GM12801 (cell line): ENCODE results near the gene FOXS1.

Experiments
- TF ChIP-seq, protein P1 (sequence below): IDR thresholded peaks from one replicate; pipeline ENCODE4 v1.5.1; 2011; ENCODE audit warnings: control low read depth; ENCODE audit not compliant: insufficient read length; ENCODE audit errors: extremely low read depth

FOXS1 gene

DNA sequence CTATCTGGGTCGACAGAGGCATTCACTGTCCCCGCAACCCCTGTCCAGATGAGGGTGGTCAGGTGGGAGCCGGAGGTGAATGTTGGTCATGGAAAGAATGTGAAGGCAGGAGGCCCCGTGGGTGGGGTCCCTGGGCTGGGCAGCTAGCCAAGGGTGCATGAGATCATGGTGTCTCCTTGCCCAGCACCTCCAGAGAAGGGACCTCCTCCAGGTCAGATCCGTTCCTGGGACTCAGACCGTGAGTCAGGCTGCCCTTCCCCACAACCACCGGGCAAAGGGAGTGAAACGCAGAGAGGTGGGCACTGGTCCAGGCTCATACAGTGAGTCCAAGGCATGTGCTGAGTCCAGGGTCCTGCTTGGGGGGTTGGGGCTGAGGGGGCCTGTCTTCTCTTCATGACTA, 3.5 kb downstream of the FOXS1 start:
- TF ChIP-seq, protein P1, sequence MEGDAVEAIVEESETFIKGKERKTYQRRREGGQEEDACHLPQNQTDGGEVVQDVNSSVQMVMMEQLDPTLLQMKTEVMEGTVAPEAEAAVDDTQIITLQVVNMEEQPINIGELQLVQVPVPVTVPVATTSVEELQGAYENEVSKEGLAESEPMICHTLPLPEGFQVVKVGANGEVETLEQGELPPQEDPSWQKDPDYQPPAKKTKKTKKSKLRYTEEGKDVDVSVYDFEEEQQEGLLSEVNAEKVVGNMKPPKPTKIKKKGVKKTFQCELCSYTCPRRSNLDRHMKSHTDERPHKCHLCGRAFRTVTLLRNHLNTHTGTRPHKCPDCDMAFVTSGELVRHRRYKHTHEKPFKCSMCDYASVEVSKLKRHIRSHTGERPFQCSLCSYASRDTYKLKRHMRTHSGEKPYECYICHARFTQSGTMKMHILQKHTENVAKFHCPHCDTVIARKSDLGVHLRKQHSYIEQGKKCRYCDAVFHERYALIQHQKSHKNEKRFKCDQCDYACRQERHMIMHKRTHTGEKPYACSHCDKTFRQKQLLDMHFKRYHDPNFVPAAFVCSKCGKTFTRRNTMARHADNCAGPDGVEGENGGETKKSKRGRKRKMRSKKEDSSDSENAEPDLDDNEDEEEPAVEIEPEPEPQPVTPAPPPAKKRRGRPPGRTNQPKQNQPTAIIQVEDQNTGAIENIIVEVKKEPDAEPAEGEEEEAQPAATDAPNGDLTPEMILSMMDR, result no peak

DNA sequence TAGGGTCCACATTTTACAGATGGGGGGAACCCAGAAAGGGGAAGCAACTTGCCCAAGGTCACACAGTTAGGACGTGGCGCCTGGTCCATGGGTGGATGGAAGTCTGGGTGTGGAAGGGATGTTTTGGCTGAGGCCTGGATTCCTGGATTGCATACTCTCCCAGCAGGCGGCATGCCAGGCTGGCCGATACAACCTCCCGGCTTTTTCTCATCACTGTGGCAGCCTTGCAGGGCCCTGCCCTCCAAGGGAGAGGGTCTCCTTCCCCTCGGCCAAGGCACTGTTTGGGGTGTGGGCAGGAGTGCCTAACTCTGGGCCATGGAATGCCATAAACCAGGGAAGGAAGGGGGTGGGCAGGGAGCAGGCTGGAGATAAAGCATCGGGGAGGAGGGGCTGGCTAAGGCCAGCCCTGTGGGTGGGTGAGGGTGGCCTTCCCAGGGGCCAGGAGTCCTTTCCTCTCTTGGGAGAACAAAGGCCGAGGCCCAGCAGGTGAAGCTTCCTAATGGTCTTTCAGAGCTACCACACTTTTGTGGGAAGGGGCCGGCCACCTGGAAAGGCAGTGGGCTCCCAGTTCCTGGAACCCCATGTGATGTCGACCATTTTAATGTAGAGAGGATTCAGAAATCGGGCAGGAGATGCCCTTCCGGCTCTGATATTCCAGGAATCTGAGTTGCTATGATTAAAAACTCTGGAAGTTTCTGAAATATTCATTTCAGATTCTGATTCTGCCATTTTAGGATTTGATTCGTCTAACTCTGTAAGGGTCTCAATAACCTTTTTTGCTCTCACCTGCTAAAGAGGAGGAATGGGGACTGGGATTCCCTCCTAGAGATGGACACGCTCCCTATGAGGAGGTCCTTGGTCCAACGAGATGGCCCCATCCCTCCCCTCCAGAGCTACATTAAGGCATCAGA, 4.2 kb downstream of the FOXS1 start:
- TF ChIP-seq, protein P1, result no peak

DNA sequence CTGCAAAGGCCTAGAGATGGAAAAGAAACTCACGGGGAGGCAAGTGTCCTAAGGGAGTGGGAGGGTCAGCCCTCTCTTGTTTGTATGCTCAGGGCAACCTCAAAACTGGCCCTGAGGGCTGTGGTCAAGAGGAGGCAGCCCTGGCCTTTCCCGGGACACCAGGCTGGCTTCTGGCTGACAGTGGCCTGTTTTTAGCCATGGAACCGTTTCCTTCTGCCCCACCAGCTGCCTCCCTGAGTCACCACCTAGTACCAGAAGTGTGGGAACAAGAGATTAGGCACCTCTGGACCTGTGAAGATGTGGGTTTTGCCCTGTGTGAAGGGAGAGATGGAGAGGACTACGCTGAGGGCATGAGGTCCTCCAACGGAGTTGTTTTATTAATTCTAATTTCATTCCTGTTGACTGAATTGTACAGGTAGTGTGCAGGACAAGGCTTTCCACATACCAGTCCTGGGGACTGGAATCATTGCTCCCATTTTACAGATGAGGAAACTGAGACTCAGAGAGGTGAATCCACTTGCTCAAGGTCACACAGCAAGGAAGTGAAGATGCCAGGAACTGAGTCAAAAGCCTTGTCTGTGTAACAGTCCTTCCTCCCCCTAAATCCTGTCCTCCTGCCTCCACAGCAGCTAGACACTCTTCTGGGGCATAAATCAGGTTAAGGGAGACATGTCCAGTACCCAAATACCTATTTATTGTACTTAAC, 5.5 kb downstream of the FOXS1 start:
- TF ChIP-seq, protein P1, result no peak

DNA sequence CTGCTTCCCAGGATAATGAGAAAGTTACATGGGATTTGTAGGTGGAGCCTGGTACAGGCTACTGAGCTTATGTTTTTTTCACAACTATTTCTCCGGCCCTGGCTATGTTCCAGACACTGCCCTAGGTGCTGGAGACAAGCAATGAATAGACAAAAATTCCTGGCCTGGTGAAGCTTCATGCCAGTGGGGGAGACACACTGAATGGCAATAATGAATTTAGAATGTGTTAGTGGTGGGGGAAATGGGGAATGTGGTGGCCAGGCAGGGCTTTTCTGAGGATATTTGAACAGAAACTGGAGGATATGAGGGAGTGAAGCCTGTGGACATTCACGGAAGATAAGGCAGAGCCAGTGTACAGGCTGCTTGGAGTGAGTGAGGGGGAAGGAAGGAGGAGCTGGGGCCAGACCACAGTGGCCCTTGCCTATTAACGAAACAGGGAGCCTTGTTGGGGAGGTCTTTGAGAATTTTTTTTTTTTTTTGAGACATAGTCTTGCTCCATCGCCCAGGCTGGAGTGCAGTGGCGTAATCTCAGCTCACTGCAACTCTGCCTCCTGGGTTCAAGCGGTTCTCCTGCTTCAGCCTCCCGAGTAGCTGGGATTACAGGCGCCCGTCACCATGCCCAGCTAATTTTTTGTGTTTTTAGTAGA, 6.6 kb downstream of the FOXS1 start:
- TF ChIP-seq, protein P1, result no peak

DNA sequence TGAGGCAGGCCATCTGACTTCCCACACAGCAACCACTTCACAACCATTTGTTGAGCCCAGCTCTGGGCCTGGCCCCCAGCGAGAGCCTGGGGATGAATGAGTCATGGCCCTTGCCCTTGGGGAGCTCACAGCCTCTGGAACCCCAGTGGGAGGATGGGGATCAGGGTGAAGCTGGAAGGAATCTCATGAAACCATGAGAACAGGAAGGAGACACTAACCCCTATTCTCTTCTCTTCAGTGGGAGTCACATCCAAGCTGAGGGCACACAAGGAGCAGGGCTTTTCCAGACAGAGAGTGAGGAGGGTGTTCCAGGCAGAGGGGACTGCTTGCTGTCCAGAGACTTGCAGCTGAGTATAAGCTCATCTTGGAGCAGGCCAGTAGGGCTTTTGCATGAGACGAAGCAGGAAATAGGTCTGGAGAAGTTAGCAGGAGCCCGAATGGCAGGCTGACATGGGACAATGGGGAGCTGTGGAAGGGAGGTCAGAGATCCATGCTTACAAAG, 7.5 kb downstream of the FOXS1 start:
- TF ChIP-seq, protein P1, result no peak

DNA sequence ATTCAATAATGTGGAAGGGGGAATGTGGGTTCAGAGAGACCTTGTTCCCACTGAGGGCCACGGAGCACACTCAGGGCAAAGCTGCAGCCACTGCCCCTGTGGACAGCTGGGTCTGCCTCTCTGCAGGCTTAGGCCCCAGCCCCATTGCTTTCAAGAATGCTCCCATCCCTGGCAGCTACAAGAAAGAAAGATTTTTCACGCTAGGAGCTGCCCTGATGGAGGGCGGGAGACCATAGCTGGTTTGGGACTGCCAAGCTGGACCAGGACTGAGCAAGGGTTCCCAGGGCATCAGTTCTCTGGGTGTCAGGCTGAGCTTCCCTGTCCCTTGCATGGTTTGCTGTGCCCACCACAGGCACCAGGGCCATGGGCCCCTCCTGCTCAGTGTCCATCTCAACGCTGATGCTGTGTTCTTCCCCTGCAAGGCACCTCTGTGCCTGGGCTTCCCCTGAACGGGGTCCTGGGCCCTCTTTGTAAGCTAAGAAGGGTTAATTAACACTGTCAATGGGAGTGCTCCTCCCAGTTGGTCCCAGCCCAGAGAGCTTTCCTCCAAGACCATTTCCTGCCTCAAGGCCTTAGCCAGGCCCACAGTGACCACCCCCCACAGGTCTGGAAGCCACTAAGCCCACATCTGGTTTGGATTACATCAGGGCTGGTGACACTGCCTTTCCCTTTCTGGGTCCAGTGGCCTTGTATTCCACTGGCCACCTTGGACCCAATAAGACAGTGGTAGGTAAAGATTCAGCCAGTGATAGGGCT, 8.4 kb downstream of the FOXS1 start:
- TF ChIP-seq, protein P1, result no peak
